Activated CD8-positive, alpha-beta memory T cell treated with anti-CD3 and anti-CD28 coated beads, Interleukin-2, amount 10 ng/mL, durations not matched to agents 7 days and 5 days (primary cell): ENCODE results near the gene UVRAG. TPM values are rescaled to one million over a fixed set of nuclear protein-coding genes. Genes with fewer than 3 reads are reported as not detected.

Experiments
- ATAC-seq: fragments of 150-1000 bp; cut with Tn5 transposase; one replicate; pipeline ENCODE4 v1.10.0; 2021; ENCODE audit warnings: moderate library complexity
- CTCF ChIA-PET: fragments of 350-600 bp; sonication (Branson Sonifier 250); formaldehyde crosslinking; loops from one replicate; lab custom pipeline; 2021; ENCODE audit warnings: antibody characterized with exemption; lab: Charles Lee
- DNase-seq: peaks from one replicate; pipeline ENCODE4 v3.0.0-alpha.2; 2020
- H3K27ac Mint-ChIP-seq: one replicate; pipeline ENCODE4 v1.8.0; 2021; ENCODE audit warnings: mild to moderate bottlenecking, mixed read lengths
- H3K27me3 Mint-ChIP-seq: one replicate; pipeline ENCODE4 v1.8.0; 2021; ENCODE audit warnings: mixed read lengths
- H3K36me3 Mint-ChIP-seq: one replicate; pipeline ENCODE4 v1.8.0; 2021; ENCODE audit warnings: mild to moderate bottlenecking, mixed read lengths
- H3K4me1 Mint-ChIP-seq: one replicate; pipeline ENCODE4 v1.8.0; 2021; ENCODE audit warnings: mixed read lengths
- H3K4me3 Mint-ChIP-seq: one replicate; pipeline ENCODE4 v1.8.0; 2021; ENCODE audit warnings: mild to moderate bottlenecking, moderate library complexity, mixed read lengths
- H3K9me3 Mint-ChIP-seq: one replicate; pipeline ENCODE4 v1.8.0; 2022; ENCODE audit warnings: low read depth, mixed read lengths
- total RNA-seq, 2 experiments: library from RNA; stranded (reverse); gene quantifications; one replicate each; pipeline ENCODE4 v1.2.3, GENCODE V29; 2021

The UVRAG gene
- total RNA-seq, 2 experiments from 2014 or later, result 17.4 to 25.5 TPM

DNA sequence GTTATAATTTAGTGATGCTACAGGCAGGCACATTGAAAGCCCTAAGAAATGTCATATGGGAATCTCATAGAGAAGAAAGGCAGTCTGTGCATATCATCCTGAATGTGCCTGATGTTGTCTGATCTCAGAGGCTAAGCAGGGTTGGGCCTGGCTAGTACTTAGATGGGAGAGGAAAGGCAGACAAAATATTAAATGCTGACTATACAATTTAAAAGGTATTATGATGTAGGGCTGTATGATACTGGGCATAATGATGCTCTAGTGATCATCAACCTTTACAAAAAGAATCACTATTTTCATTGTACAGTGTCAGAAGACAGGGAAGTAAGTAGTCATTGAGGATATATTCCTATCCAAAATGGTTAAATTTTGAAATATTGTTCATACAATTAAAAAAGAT is 119.8 kb downstream of the UVRAG start:
- no peak overlapping the region for H3K4me3 Mint-ChIP-seq
- no peak for DNase-seq
- H3K27me3 Mint-ChIP-seq, result no peaks in the 10 kb centered on the region
- H3K4me1 Mint-ChIP-seq, result peaks cover under 1% of the 10 kb centered on the region
- ATAC-seq, result no peak
- CTCF ChIA-PET, result interaction anchor here (1.4 kb wide), 1 partner anchor 38 kb away, joined by 3 read pairs; no protein-coding TSS in a partner anchor
- no peak overlapping the region for H3K27ac Mint-ChIP-seq
- peaks cover 3% of the 10 kb centered on the region for H3K36me3 Mint-ChIP-seq
- H3K9me3 Mint-ChIP-seq, result no peaks in the 10 kb centered on the region

DNA sequence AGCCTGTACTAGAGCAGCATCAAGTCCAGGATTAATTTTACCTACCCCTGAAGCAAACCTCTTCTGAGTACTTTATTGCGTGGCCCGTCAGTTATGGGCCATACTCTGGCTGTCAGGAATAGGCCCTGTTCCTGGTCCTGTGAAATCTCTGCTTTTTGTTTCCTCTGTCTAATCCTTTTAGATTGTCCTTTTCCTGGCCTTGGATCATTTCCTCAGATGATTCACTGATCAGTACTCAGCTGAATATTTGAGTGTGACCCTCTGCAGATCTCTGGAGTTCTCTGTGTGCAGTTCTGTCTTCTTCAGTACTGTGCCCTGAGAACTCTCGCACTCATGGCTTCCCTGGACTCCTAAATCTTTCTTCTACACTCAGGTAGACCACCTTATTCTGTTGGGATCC is 123.5 kb downstream of the UVRAG start:
- Mint-ChIP-seq H3K4me1 (peaks cover 2% of the 10 kb centered on the region), H3K9me3 (no peaks in the 10 kb centered on the region), H3K27me3 (no peaks in the 10 kb centered on the region), H3K27ac (no peak overlapping the region), H3K4me3 (no peak overlapping the region), H3K36me3 (no peaks in the 10 kb centered on the region)
- DNase-seq (no peak), ATAC-seq (no peak)
- CTCF ChIA-PET, result no interaction called here

DNA sequence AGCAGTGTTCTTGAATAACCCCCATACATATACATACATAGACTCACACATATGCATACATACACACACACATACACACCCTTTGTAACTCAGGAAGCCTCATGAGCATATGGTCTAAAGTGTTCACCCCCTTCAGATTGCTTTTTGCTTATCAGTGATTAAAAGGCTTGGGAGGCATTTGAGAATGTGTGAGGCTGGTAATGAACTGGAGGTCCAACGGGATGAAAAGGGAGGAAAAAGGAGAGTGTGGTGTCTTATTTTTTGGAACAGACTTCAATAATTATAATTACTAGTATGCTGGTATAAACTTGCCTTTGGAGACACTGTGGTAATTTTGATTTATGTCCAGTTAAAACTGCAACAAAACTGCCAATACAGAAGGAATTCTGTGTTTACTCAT is 124.5 kb downstream of the UVRAG start:
- H3K27ac Mint-ChIP-seq, result no peak overlapping the region
- DNase-seq (no peak), ATAC-seq (no peak)
- H3K4me1 Mint-ChIP-seq, result peaks cover 2% of the 10 kb centered on the region
- CTCF ChIA-PET, result no interaction called here
- no peaks in the 10 kb centered on the region for H3K9me3 Mint-ChIP-seq
- no peaks in the 10 kb centered on the region for H3K27me3 Mint-ChIP-seq
- H3K36me3 Mint-ChIP-seq, result no peaks in the 10 kb centered on the region
- H3K4me3 Mint-ChIP-seq, result no peak overlapping the region

DNA sequence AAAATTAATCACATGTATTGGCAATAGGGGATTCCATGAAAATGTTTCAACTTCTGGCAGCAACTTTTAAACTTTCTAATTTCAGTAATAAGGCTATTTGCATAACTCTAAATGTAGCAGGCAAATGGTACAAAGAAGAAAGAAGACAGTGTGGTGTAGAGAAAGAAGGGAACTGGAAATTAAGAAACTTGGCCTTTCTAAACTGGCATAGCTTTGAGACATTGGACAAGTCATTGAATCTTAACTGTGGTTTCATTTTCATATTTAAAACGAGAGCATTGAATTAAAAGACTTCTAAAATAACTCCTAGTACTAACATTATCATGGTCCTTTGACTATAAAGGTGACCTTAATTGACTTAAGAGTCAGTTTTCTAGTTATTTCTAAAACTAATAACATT is 125.0 kb downstream of the UVRAG start:
- H3K4me1 Mint-ChIP-seq, result peaks cover 2% of the 10 kb centered on the region
- H3K36me3 Mint-ChIP-seq, result no peaks in the 10 kb centered on the region
- DNase-seq (no peak), ATAC-seq (no peak)
- H3K9me3 Mint-ChIP-seq, result no peaks in the 10 kb centered on the region
- no peak overlapping the region for H3K27ac Mint-ChIP-seq
- no peak overlapping the region for H3K4me3 Mint-ChIP-seq
- CTCF ChIA-PET, result no interaction called here
- no peaks in the 10 kb centered on the region for H3K27me3 Mint-ChIP-seq

DNA sequence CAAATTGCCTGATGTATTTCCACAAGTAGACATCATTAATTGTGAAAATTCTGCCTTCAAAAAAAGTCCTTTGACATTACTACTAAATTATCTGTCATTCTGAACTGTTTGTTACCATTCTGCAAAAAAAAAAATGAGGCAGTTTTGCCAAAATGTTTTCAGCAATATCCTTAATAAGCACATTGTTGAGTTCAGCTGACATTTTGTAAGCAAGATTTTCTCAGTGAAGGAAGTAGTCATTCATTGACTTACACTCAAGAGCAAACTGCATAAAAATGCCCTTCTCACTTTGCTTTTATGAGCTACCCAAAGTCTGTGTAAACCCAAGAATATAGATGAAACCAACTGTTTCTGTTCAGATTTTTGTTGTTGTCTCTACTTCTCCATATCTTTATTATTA is 125.9 kb downstream of the UVRAG start:
- DNase-seq (no peak), ATAC-seq (no peak)
- Mint-ChIP-seq H3K9me3 (no peaks in the 10 kb centered on the region), H3K36me3 (no peaks in the 10 kb centered on the region), H3K4me3 (no peak overlapping the region), H3K27ac (no peak overlapping the region), H3K4me1 (peaks cover 2% of the 10 kb centered on the region), H3K27me3 (no peaks in the 10 kb centered on the region)
- CTCF ChIA-PET, result no interaction called here

DNA sequence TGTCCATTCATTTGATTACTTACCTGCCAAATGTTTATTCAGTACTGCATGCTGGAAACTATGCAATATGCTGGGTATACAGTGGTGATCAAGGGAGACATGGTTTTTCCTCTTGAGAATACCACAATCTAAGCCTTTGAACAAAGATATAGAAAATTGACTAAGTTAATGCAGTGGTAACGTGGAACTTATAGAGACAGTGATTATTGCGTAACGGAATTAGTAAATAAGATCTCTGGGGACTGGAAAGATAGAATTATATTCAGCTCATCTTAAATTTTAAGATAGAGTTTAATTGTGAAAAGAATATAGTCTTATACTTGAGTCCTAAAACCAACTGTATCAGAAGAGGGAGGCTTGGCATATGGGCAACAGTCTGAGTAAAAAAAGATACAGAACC is 129.5 kb downstream of the UVRAG start:
- H3K27ac Mint-ChIP-seq, result no peak overlapping the region

DNA sequence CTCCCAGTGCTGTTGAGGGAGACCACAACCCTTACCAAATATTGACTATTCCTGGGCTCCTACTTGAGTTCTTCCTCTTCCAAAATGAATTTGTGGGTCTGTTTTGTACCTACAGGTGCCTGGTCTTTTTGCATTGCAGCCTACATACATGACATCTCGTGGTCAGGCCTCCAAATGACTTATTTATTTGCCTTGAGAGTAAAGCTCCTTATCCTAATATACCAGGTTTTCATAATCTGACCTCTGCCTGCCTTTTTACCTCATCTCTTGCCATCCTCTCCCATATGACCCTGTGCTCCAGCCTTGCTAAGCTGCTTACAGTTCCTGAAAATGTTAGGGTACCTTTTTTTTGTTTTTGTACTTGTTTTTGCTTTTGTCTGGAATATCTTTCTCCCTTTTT is 130.4 kb downstream of the UVRAG start:
- CTCF ChIA-PET, result no interaction called here
- Mint-ChIP-seq H3K36me3 (no peaks in the 10 kb centered on the region), H3K4me3 (no peak overlapping the region), H3K27ac (no peak overlapping the region), H3K27me3 (no peaks in the 10 kb centered on the region), H3K9me3 (no peaks in the 10 kb centered on the region), H3K4me1 (peaks cover 5% of the 10 kb centered on the region)
- DNase-seq (no peak), ATAC-seq (no peak)

More for the DNA sequence above, 129.5 kb downstream of the UVRAG start:
- no peaks in the 10 kb centered on the region for H3K36me3 Mint-ChIP-seq
- CTCF ChIA-PET, result no interaction called here
- no peak for DNase-seq
- H3K4me3 Mint-ChIP-seq, result no peak overlapping the region
- H3K9me3 Mint-ChIP-seq, result no peaks in the 10 kb centered on the region
- ATAC-seq, result no peak
- H3K27me3 Mint-ChIP-seq, result no peaks in the 10 kb centered on the region
- peaks cover 7% of the 10 kb centered on the region for H3K4me1 Mint-ChIP-seq

DNA sequence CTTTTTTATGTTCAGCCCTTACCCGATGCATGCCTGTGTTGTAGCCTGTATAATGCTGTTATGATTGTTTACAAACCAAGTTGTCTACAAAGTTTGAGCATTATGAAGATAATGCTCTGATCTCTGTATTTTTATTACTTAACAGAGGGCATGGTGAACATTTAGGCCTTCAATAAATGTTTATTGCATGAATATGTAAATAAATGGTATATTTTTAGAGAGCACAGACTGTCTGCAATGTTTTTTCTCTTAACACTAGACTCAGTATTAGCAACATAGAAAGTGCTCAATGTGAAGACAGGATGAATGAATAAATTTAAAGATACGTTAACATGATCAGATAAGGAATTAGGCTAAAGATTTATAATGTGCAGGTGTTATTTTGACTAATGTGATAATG is 130.9 kb downstream of the UVRAG start:
- DNase-seq, result no peak
- peaks cover 5% of the 10 kb centered on the region for H3K4me1 Mint-ChIP-seq
- no peaks in the 10 kb centered on the region for H3K9me3 Mint-ChIP-seq
- no peak for ATAC-seq
- CTCF ChIA-PET, result no interaction called here
- H3K36me3 Mint-ChIP-seq, result no peaks in the 10 kb centered on the region
- H3K27me3 Mint-ChIP-seq, result no peaks in the 10 kb centered on the region
- no peak overlapping the region for H3K4me3 Mint-ChIP-seq
- H3K27ac Mint-ChIP-seq, result no peak overlapping the region

DNA sequence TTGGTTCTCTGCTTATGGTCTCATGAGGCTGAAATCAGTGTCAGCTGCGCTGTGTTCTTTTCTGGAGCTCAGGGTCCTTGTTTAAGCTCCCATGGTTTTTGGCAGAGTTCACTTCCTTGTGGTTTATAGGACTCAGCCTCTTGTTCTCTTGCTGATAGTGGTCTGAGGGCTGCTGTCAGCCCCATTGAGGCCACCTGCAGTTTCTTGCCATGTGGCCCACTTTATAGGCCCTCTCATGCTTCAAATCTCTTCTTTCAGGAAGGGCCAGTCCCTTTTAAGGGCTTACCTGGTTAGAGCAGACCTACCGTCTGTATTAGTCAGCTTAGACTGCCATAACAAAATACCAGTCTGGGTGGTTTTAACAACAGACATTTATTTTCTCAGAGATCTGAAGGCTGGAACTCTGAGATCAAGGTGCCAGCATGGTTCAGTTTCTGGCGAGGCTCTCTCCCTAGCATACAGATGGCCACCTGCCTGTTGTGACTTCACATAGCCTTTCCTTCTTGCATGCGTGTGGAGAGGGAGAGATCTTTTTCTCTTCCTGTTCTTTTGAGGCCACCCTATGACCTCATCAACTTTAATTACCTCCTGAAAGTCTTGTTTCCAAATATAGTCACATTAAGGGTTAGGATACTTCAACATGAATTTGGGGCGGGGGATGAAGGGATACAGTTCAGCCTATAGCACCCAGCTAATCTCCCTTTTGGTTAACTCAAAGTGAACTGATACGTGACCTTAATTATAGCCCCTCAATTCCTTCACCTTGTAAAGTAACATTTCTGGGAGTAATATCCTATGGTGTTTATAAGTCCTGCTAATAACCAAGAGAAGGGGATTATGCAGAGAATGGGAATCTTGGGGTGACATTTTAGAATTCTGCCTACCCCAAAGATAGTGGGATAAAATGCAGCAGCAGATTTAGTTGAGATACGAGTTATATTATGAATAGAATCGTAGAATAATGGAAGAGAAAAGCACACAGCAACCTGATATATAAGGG is 131.8 kb downstream of the UVRAG start:
- peaks cover 5% of the 10 kb centered on the region for H3K4me1 Mint-ChIP-seq
- H3K27me3 Mint-ChIP-seq, result no peaks in the 10 kb centered on the region
- no peaks in the 10 kb centered on the region for H3K9me3 Mint-ChIP-seq
- no peak for ATAC-seq
- CTCF ChIA-PET, result interaction anchor here (1.0 kb wide), 1 partner anchor 144 kb away, joined by 3 read pairs; no protein-coding TSS in a partner anchor
- no peaks in the 10 kb centered on the region for H3K36me3 Mint-ChIP-seq
- DNase-seq, result no peak
- no peak overlapping the region for H3K4me3 Mint-ChIP-seq
- no peak overlapping the region for H3K27ac Mint-ChIP-seq

DNA sequence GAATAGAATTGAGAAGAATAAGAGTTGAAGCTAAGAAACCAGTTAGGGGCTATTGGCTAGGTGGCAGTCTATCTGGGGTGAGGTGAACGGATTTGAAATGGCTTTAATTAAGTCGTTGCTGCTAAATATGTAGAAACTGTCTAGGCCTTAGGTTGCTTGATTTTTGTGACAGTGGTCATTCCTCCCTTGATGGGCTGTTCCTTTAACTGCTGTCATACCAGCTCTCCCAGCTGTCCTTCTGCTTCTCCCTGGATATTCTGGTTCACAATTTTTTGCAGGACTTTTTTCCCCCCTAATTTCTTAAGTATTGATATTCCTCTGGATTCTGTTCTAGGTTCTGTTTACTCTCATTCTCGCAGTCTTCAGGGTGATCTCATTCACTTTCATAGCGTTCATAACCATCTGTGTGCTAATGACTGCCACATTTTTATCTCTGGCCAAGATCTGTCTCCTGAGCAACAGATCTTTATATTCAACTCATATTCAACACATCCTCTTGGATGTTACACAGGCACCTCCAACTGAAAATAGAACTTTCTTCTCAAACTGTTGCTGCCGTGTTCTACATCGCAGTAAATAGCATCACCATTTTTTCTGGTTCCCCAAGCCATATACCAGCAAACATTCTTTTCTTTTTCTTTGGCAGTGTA is 134.1 kb downstream of the UVRAG start:
- H3K4me3 Mint-ChIP-seq, result no peak overlapping the region
- ATAC-seq, result no peak
- DNase-seq, result no peak
- H3K36me3 Mint-ChIP-seq, result no peaks in the 10 kb centered on the region
- H3K27me3 Mint-ChIP-seq, result no peaks in the 10 kb centered on the region
- no peak overlapping the region for H3K27ac Mint-ChIP-seq
- no peaks in the 10 kb centered on the region for H3K9me3 Mint-ChIP-seq
- peaks cover 5% of the 10 kb centered on the region for H3K4me1 Mint-ChIP-seq
- CTCF ChIA-PET, result no interaction called here

DNA sequence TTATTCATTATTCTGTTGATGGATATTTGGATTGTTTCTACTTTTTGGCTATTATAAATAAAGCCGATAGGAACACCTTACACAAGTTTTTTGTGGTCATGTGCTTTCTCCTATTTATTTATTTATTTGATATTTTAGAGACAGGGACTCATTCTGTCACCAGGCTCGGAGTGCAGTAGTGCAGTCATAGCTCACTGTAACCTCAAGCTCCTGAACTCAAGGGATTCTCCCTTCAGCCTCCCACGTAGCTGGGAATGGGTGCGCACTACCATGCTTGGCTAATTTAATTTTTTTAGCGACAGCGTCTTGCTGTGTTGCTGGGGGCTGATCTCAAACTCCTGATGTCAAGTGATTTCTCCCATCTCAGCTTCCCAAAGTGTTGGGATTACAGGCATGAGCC is 135.1 kb downstream of the UVRAG start:
- Mint-ChIP-seq H3K4me3 (no peak overlapping the region), H3K4me1 (peaks cover 5% of the 10 kb centered on the region), H3K27ac (no peak overlapping the region), H3K27me3 (no peaks in the 10 kb centered on the region), H3K36me3 (no peaks in the 10 kb centered on the region), H3K9me3 (no peaks in the 10 kb centered on the region)
- DNase-seq (no peak), ATAC-seq (no peak)
- CTCF ChIA-PET, result no interaction called here

DNA sequence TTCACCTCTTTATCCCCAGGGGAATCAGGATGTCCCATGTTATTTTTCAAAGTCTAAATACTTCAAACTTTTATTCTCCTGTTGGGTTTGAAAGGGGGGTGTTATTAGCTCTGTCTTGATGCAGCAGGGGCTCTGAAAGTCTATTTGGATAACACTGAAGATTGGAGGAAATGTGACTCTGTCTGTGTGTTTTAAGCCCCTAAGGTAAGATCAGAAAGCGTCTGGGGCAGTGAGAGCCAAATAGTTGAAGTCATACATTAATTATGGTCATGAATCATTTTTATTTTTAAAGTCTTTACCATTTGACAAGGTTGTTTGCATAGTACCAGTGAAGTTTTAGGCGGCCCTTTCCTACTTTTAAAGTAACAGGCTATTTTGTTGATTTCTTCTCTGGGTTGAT is 139.0 kb downstream of the UVRAG start:
- H3K27me3 Mint-ChIP-seq, result no peaks in the 10 kb centered on the region
- H3K9me3 Mint-ChIP-seq, result no peaks in the 10 kb centered on the region
- H3K27ac Mint-ChIP-seq, result no peak overlapping the region
- no peak for DNase-seq
- H3K4me3 Mint-ChIP-seq, result no peak overlapping the region
- no peak for ATAC-seq
- H3K36me3 Mint-ChIP-seq, result peaks cover 9% of the 10 kb centered on the region
- CTCF ChIA-PET, result no interaction called here
- no peaks in the 10 kb centered on the region for H3K4me1 Mint-ChIP-seq

DNA sequence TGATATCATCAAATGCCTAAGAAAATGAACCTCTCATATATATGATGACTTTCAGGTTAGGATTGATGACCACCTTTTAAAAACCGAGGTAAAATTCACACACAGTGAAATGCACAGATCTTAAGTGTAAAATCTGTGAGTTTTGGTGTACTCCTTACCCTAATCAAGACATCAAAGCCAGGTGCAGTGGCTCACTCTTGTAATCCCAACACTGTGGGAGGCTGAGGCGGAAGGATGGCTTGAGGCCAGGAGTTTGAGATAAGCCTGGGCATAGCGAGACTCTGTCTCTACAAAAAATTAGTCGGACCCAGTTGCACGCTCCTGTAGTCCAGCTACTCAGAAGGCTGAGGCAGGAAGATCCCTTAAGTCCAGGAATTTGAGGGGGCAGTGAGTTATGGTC is 140.4 kb downstream of the UVRAG start:
- ATAC-seq, result no peak
- H3K36me3 Mint-ChIP-seq, result peaks cover 9% of the 10 kb centered on the region
- DNase-seq, result no peak
- H3K4me3 Mint-ChIP-seq, result no peak overlapping the region
- CTCF ChIA-PET, result no interaction called here
- H3K27ac Mint-ChIP-seq, result no peak overlapping the region
- H3K9me3 Mint-ChIP-seq, result no peaks in the 10 kb centered on the region
- peaks cover 3% of the 10 kb centered on the region for H3K4me1 Mint-ChIP-seq
- no peaks in the 10 kb centered on the region for H3K27me3 Mint-ChIP-seq

DNA sequence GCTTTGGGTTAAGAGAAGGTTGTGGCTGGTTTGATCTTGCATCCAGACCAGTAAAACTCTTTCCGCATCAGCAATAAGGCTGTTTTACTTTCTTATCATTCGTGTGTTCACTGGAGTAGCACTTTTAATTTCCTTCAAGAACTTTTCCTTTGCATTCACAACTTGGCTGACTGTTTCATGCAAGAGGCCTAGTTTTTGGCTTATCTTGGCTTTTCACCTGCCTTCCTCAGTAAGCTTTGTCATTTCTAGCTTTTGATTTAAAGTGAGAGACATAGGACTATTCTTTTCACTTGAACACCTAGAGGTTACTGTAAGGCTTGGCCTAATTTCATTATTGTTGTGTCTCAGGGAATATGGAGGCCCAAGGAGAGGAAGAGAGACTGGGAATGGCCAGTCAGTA is 144.5 kb downstream of the UVRAG start:
- H3K27ac Mint-ChIP-seq, result no peak overlapping the region
- H3K9me3 Mint-ChIP-seq, result no peaks in the 10 kb centered on the region
- CTCF ChIA-PET, result no interaction called here
- no peak overlapping the region for H3K4me3 Mint-ChIP-seq
- DNase-seq (no peak), ATAC-seq (no peak)
- peaks cover 9% of the 10 kb centered on the region for H3K36me3 Mint-ChIP-seq
- H3K27me3 Mint-ChIP-seq, result no peaks in the 10 kb centered on the region
- H3K4me1 Mint-ChIP-seq, result peaks cover 3% of the 10 kb centered on the region
